HepG2 (cell line): ENCODE measurements around the gene PCYT2. TPM values are rescaled to one million over a fixed set of nuclear protein-coding genes. Genes with fewer than 3 reads are reported as not detected.
A peak's percentile ranks its signal among the peaks of the same experiment; 100 is the strongest.

Experiments
- EHMT2 ChIP-seq: fragments of 200-600 bp; sonication (generic); IDR thresholded peaks from 2 replicates; pipeline ENCODE4 v1.7.0; 2017; ENCODE audit warnings: antibody characterized with exemption, low read depth, low read length, borderline replicate concordance
- GMEB2 ChIP-seq: IDR thresholded peaks from 2 replicates; pipeline ENCODE4 v1.6.1; 2016; ENCODE audit warnings: missing biosample characterization, missing genetic modification reagents, low read depth
- MEF2D ChIP-seq: sonication (generic); formaldehyde crosslinking; IDR thresholded peaks from 2 replicates; pipeline ENCODE4 v1.5.1; 2020; ENCODE audit warnings: mild to moderate bottlenecking, missing genetic modification reagents
- PRDM10 ChIP-seq: sonication (generic); formaldehyde crosslinking; IDR thresholded peaks from 2 replicates; pipeline ENCODE4 v1.4.0; 2020; ENCODE audit warnings: low read depth, missing genetic modification reagents
- RAD21 ChIP-seq: fragments of 450-650 bp; formaldehyde crosslinking; IDR thresholded peaks from 2 replicates; pipeline ENCODE4 v1.5.0; 2020; ENCODE audit warnings: mild to moderate bottlenecking
- TERF1 ChIP-seq: sonication (generic); formaldehyde crosslinking; IDR thresholded peaks from 2 replicates; pipeline ENCODE4 v1.8.0; 2022; ENCODE audit warnings: mild to moderate bottlenecking, missing genetic modification reagents, moderate library complexity
- TFE3 ChIP-seq: IDR thresholded peaks from 2 replicates; pipeline ENCODE4 v1.6.1; 2016
- ZFP41 ChIP-seq: sonication (generic); formaldehyde crosslinking; IDR thresholded peaks from 2 replicates; pipeline ENCODE4 v1.4.0; 2020; ENCODE audit warnings: mild to moderate bottlenecking, missing genetic modification reagents, borderline replicate concordance
- ZNF280B ChIP-seq: sonication (generic); formaldehyde crosslinking; IDR thresholded peaks from 2 replicates; pipeline ENCODE4 v1.5.0; 2020; ENCODE audit warnings: missing genetic modification reagents, mild to moderate bottlenecking, borderline replicate concordance
- ZNF431 ChIP-seq: sonication (generic); formaldehyde crosslinking; IDR thresholded peaks from 2 replicates; pipeline ENCODE4 v1.9.0; 2022; ENCODE audit warnings: missing genetic modification reagents, low read depth, mild to moderate bottlenecking, borderline replicate concordance
- ZNF512B ChIP-seq: sonication (generic); formaldehyde crosslinking; IDR thresholded peaks from 2 replicates; pipeline ENCODE4 v1.5.1; 2020; ENCODE audit warnings: missing genetic modification reagents, mild to moderate bottlenecking, borderline replicate concordance
- ZNF556 ChIP-seq: sonication (generic); formaldehyde crosslinking; IDR thresholded peaks from 2 replicates; pipeline ENCODE4 v1.4.0; 2020; ENCODE audit warnings: mild to moderate bottlenecking, missing genetic modification reagents, borderline replicate concordance
- ZNF761 ChIP-seq: sonication (generic); formaldehyde crosslinking; conservative IDR thresholded peaks from 2 replicates; pipeline ENCODE4 v1.4.0; 2020; ENCODE audit warnings: mild to moderate bottlenecking, missing genetic modification reagents
- polyA plus RNA-seq, 8 experiments: library from polyadenylated mRNA; depleted of rRNA in 3 of 8; stranded (reverse) in 7 of 8; unstranded in 1 of 8; fragments of >200 nt; fragmentation: Illumina TruSeq in 4 of 8; extraction: Trizol in 4 of 8; gene quantifications; 2 replicates each; pipeline versions ENCODE4 v1.2.1 to v1.2.3, GENCODE V29; 2011 to 2016; ENCODE audit warnings: low read depth in 4 of 8, missing spikeins in 1 of 8, mixed read lengths in 1 of 8; ENCODE audit not compliant: insufficient read depth in 1 of 8
- total RNA-seq, 5 experiments: library from RNA; depleted of rRNA; stranded (reverse); fragments of >200 nt; fragmentation: Illumina TruSeq; extraction: Trizol; gene quantifications; 2 replicates each; pipeline ENCODE4 v1.2.3, GENCODE V29; 2016; ENCODE audit warnings: low read depth in 1 of 5

PCYT2 gene
- total and polyA plus RNA-seq, 2 of the 13 experiments (the other 11 are each of a cell fraction or from before 2014, with no cell fraction given): 147 to 297 TPM

- TF ChIP-seq TERF1 (CRISPR knock-in tag) (no peak), TFE3 (CRISPR knock-in tag) (peak; percentile 18; the same call in 1 of the 2 replicates), GMEB2 (CRISPR knock-in tag) (no peak), MEF2D (no peak; the same call in 1 of the 2 replicates), RAD21 (CRISPR knock-in tag) (no peak), ZNF512B (no peak), ZNF556 (0 out of 2 replicates have a peak, but pooled peaks have one; percentile 10), ZNF761 (CRISPR knock-in tag) (no peak), PRDM10 (no peak), EHMT2 (no peak), ZFP41 (no peak; the same call in 1 of the 2 replicates), ZNF431 (CRISPR knock-in tag) (no peak), ZNF280B (CRISPR knock-in tag) (no peak; the same call in 1 of the 2 replicates)
These were observed 9.8 kb downstream of the PCYT2 start (continued) for GRCh38 chr17:81901167-81902022.
